GM12878 (cell line): ENCODE results near the gene C2orf92. TPM values are rescaled to one million over a fixed set of nuclear protein-coding genes. Genes with fewer than 3 reads are reported as not detected.

Experiments
- ATAC-seq: fragments of 200-7000 bp; cut with Tn5 transposase; 3 replicates; pipeline ENCODE4 v1.9.1; 2020; ENCODE audit warnings: mild to moderate bottlenecking, moderate library complexity
- BruUV-seq: library from RNA; stranded (reverse); fragments of 400-500 nt; replicated peaks from 2 replicates; lab custom pipeline; 2021; lab: Mats Ljungman, UMichigan
- CTCF ChIA-PET: fragments of 300-600 bp; sonication (Branson Sonifier 250); formaldehyde crosslinking; extraction: SDS; loops from one replicate; lab custom pipeline; 2021; ENCODE audit warnings: inconsistent platforms; lab: Yijun Ruan, JAX
- POLR2A ChIA-PET: fragments of 350-600 bp; formaldehyde crosslinking; extraction: SDS; loops from one replicate; lab custom pipeline; 2021; ENCODE audit warnings: inconsistent platforms; lab: Charles Lee
- RAD21 ChIA-PET: fragments of 300-600 bp; sonication (Branson Sonifier 250); formaldehyde crosslinking; loops from one replicate; lab custom pipeline; 2023; ENCODE audit warnings: antibody characterized with exemption; ENCODE audit not compliant: unreplicated experiment; lab: Charles Lee
- SMC1A ChIA-PET: fragments of 300-600 bp; sonication (Branson Sonifier 250); formaldehyde crosslinking; loops from one replicate; lab custom pipeline; 2023; ENCODE audit not compliant: unreplicated experiment, uncharacterized antibody; lab: Charles Lee
- DNase-seq: peaks from one replicate; pipeline ENCODE4 v3.0.0-alpha.2; 2011; ENCODE audit warnings: low read depth, low spot score
- FAIRE-seq: peaks from 3 replicates; lab custom pipeline; 2011; peaks lifted over from hg19 to GRCh38; lab: Jason Lieb, UNC
- H2AFZ ChIP-seq: 2 replicates; pipeline ENCODE4 v1.6.0; 2011; ENCODE audit warnings: low read depth, low read length, control low read depth; ENCODE audit not compliant: control insufficient read depth
- H3K27ac ChIP-seq: 2 replicates; pipeline ENCODE4 v1.5.1; 2011; ENCODE audit warnings: control low read depth; ENCODE audit not compliant: control insufficient read depth, insufficient read depth
- H3K27me3 ChIP-seq, 2 experiments: replicated peaks in 1 of 2; 2 replicates each; pipeline versions ENCODE4 v1.6.0 to v1.6.1; 2011; ENCODE audit warnings: low read length in 1 of 2; ENCODE audit not compliant: control insufficient read depth in 2 of 2, insufficient read depth in 2 of 2
- H3K36me3 ChIP-seq, 2 experiments: 2 replicates each; pipeline ENCODE4 v1.5.1; 2011; ENCODE audit warnings: low read length in 1 of 2; ENCODE audit not compliant: control insufficient read depth in 2 of 2, insufficient read depth in 2 of 2
- H3K4me1 ChIP-seq: 2 replicates; pipeline ENCODE4 v1.6.1; 2011; ENCODE audit warnings: mild to moderate bottlenecking, low read length, moderate library complexity, mixed read lengths; ENCODE audit not compliant: control insufficient read depth, insufficient read depth
- H3K4me2 ChIP-seq: 2 replicates; pipeline ENCODE4 v1.6.0; 2011; ENCODE audit warnings: control low read depth; ENCODE audit not compliant: control insufficient read depth, insufficient read depth
- H3K4me3 ChIP-seq: fragments of 200-600 bp; sonication (generic); 2 replicates; pipeline ENCODE4 v1.5.1; 2016
- H3K79me2 ChIP-seq: 2 replicates; pipeline ENCODE4 v1.6.0; 2011; ENCODE audit warnings: low read length; ENCODE audit not compliant: control insufficient read depth, insufficient read depth
- H3K9ac ChIP-seq: 2 replicates; pipeline ENCODE4 v1.8.0; 2011; ENCODE audit warnings: low read length, control low read depth, mixed read lengths; ENCODE audit not compliant: control insufficient read depth, insufficient read depth
- H3K9me3 ChIP-seq: replicated peaks from 3 replicates; pipeline ENCODE4 v1.5.1; 2011; ENCODE audit warnings: mild to moderate bottlenecking, low read length; ENCODE audit not compliant: control insufficient read depth, insufficient read depth
- H4K20me1 ChIP-seq: 2 replicates; pipeline ENCODE4 v1.6.0; 2011; ENCODE audit not compliant: control insufficient read depth, insufficient read depth
- CEBPB ChIP-seq, 2 experiments: fragments of 150-350 bp in 1 of 2; IDR thresholded peaks; 2 replicates each; pipeline ENCODE4 v1.6.1; 2012 to 2014; ENCODE audit warnings: low read depth in 2 of 2, low read length in 2 of 2, borderline replicate concordance in 1 of 2, inconsistent platforms in 1 of 2
- EED ChIP-seq: sonication (generic); IDR thresholded peaks from 2 replicates; pipeline ENCODE4 v1.6.1; 2016; ENCODE audit warnings: antibody characterized with exemption, low read depth
- EP300 ChIP-seq, 2 experiments: fragments of 150-350 bp in 1 of 2; IDR thresholded peaks; 2 replicates each; pipeline ENCODE4 v1.6.1; 2011 to 2012; ENCODE audit warnings: low read depth in 2 of 2, low read length in 2 of 2, borderline replicate concordance in 1 of 2, improper control_type of control experiment in 1 of 2, inconsistent platforms in 1 of 2; ENCODE audit not compliant: control insufficient read depth in 1 of 2
- PAX8 ChIP-seq: fragments of 450-650 bp; IDR thresholded peaks from 2 replicates; pipeline ENCODE4 v1.6.1; 2017; ENCODE audit warnings: mild to moderate bottlenecking, moderate library complexity
- RB1 ChIP-seq: fragments of 450-650 bp; formaldehyde crosslinking; IDR thresholded peaks from 2 replicates; pipeline ENCODE4 v1.6.1; 2017; ENCODE audit warnings: mild to moderate bottlenecking, borderline replicate concordance
- RELA ChIP-seq: fragments of 450-650 bp; IDR thresholded peaks from 2 replicates; pipeline ENCODE4 v1.8.0; 2014; ENCODE audit warnings: borderline replicate concordance; ENCODE audit not compliant: partially characterized antibody
- SMARCA5 ChIP-seq: fragments of 450-650 bp; IDR thresholded peaks from 2 replicates; pipeline ENCODE4 v1.6.1; 2017; ENCODE audit warnings: mild to moderate bottlenecking
- TCF12 ChIP-seq: IDR thresholded peaks from 2 replicates; pipeline ENCODE4 v1.6.1; 2011; ENCODE audit warnings: low read depth, mild to moderate bottlenecking, low read length
- ZNF207 ChIP-seq: fragments of 450-650 bp; IDR thresholded peaks from 2 replicates; pipeline ENCODE4 v1.6.1; 2014; ENCODE audit warnings: antibody characterized with exemption, mild to moderate bottlenecking, borderline replicate concordance
- ZSCAN29 ChIP-seq: fragments of 450-650 bp; IDR thresholded peaks from 2 replicates; pipeline ENCODE4 v1.6.1; 2017; ENCODE audit warnings: mild to moderate bottlenecking, moderate library complexity
- WGBS: methylation state at CpG from one replicate; pipeline ENCODE4 v1.1.6; 2016; ENCODE audit warnings: low lambda C conversion rate; ENCODE audit not compliant: insufficient replicate concordance, insufficient coverage; ENCODE audit errors: missing lambda C conversion rate; 5-methylcytosine and 5-hydroxymethylcytosine counted together
- in situ Hi-C: fragments of 300-500 bp; cut with MboI; formaldehyde crosslinking; loops from 9 replicates; pipeline ENCODE4 v1.14.3; 2018; ENCODE audit warnings: mixed read lengths
- intact Hi-C: fragments of 100-400 bp; cut with micrococcal nuclease; formaldehyde crosslinking; loops from one replicate; pipeline ENCODE4 v1.14.2; 2022; ENCODE audit not compliant: unreplicated experiment
- polyA plus RNA-seq, 11 experiments: library from polyadenylated mRNA; depleted of rRNA in 4 of 11; unstranded in 6 of 11; stranded (reverse) in 5 of 11; fragments of >200 nt; fragmentation: Nextera tagmentation in 4 of 11; fragmentation: Illumina TruSeq in 1 of 11; extraction: Ambion mirVana in 4 of 11; extraction: Trizol in 1 of 11; gene quantifications; 1 replicate in 1 of 11; 2 replicates in 10 of 11; pipeline versions ENCODE4 v1.2.1 to v1.2.3, GENCODE V29; 2011 to 2016; ENCODE audit warnings: inconsistent platforms in 2 of 11, missing spikeins in 2 of 11, low read depth in 1 of 11
- total RNA-seq, 4 experiments: library from RNA; depleted of rRNA in 3 of 4; stranded (reverse); fragments of >200 nt in 3 of 4; fragmentation: Illumina TruSeq in 1 of 4; extraction: Trizol in 1 of 4; gene quantifications; 2 replicates each; pipeline versions ENCODE4 v1.2.1 to v1.2.3, GENCODE V29; 2013 to 2021
- TF ChIP-seq, protein P1 (sequence below): fragments of 450-650 bp; IDR thresholded peaks from 2 replicates; pipeline ENCODE4 v1.6.1; 2017; ENCODE audit warnings: low read depth, mild to moderate bottlenecking, moderate library complexity
- TF ChIP-seq, protein P2 (sequence below): fragments of 450-650 bp; formaldehyde crosslinking; IDR thresholded peaks from 2 replicates; pipeline ENCODE4 v1.4.0; 2022; ENCODE audit warnings: mild to moderate bottlenecking, moderate library complexity
- TF ChIP-seq, protein P3 (sequence below): fragments of 450-650 bp; IDR thresholded peaks from 2 replicates; pipeline ENCODE4 v1.6.1; 2017; ENCODE audit warnings: mild to moderate bottlenecking, moderate library complexity

The C2orf92 gene
- total and polyA plus RNA-seq, 10 of the 15 experiments (the other 5 are each of a cell fraction or from before 2014, with no cell fraction given), result 0.40 to 10.1 (median 3.7) TPM

DNA sequence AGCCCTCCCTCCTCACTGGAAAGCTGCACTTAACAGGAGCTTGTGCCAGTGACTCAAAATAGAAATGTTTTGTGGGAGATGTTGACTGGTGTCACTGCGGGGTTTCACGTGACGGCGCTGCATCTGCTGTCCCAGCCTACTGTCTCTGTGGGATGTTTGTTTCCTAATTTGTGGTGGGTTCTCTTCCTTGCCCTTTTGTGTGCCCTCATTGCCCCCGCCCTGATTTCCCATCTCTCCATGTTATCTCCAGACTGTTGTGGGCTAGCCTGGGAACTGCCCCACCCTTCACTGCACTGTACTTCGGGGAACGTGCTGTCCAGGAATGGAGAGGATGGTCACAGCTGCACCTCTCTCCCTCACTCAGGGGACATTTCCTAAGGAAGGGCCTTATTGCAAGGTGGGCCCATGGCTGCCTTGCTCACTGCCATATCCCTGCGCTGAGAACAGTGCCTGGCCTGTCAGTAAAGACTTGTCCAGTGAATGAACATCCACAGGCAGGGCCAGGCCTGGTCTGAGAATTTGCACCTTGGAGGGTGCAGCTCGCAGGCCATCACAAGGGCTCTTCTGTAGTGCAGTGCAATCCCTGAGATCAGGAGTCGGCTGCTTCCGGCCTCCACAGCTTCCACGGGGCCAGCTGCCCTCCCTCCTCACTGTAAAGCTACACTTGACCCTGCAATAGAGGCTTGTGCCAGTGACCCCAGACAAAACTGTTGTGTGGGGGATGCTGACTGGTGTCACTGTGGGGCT is 61.9 kb downstream of the C2orf92 start:
- intact Hi-C loops, result no loop called here
- H3K9me3 ChIP-seq, result peaks cover 2% of the 10 kb centered on the region; the same call in 1 of the 3 replicates
- no peak overlapping the region for H3K27ac ChIP-seq
- ChIA-PET RAD21 (interaction anchor here (1.0 kb wide), 1 partner anchor 654 kb away, joined by 3 read pairs; no protein-coding TSS in a partner anchor), POLR2A (no interaction called here), SMC1A (no interaction called here), CTCF (no interaction called here)
- H3K4me2 ChIP-seq, result no peak overlapping the region
- H4K20me1 ChIP-seq, result no peaks in the 10 kb centered on the region
- no TSS peak for BruUV-seq
- H3K4me3 ChIP-seq, result no peak overlapping the region
- no peaks in the 10 kb centered on the region for H3K27me3 ChIP-seq
- in situ Hi-C loops, result loop anchor here (10.0 kb wide), 2 partner anchors 653 to 1667 kb away; no protein-coding TSS in a partner anchor
- no peak overlapping the region for H2AFZ ChIP-seq
- H3K9ac ChIP-seq, result no peak overlapping the region
- no peaks in the 10 kb centered on the region for H3K79me2 ChIP-seq
- ATAC-seq, result no peak
- no peak for DNase-seq
- H3K4me1 ChIP-seq, result no peaks in the 10 kb centered on the region
- WGBS, result 49% methylated on average over 12 of the region's 12 CpGs
- H3K36me3 ChIP-seq, result no peaks in the 10 kb centered on the region
- no peak for FAIRE-seq
- TF ChIP-seq RELA (no peak), ZSCAN29 (no peak), TCF12 (no peak), EP300 (IDR thresholded peaks at IDR 0.05; ENCODE audit: borderline replicate concordance in 1 of 2, control insufficient read depth in 1 of 2, low read depth in 2 of 2, low read length in 2 of 2) (no peak), RB1 (no peak), ZNF207 (no peak), EED (no peak), CEBPB (IDR thresholded peaks at IDR 0.05; ENCODE audit: borderline replicate concordance in 1 of 2, low read depth in 2 of 2, low read length in 2 of 2) (no peak), SMARCA5 (no peak), PAX8 (no peak)
- TF ChIP-seq, protein P1, sequence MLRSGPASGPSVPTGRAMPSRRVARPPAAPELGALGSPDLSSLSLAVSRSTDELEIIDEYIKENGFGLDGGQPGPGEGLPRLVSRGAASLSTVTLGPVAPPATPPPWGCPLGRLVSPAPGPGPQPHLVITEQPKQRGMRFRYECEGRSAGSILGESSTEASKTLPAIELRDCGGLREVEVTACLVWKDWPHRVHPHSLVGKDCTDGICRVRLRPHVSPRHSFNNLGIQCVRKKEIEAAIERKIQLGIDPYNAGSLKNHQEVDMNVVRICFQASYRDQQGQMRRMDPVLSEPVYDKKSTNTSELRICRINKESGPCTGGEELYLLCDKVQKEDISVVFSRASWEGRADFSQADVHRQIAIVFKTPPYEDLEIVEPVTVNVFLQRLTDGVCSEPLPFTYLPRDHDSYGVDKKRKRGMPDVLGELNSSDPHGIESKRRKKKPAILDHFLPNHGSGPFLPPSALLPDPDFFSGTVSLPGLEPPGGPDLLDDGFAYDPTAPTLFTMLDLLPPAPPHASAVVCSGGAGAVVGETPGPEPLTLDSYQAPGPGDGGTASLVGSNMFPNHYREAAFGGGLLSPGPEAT, result no peak
- TF ChIP-seq, protein P2, sequence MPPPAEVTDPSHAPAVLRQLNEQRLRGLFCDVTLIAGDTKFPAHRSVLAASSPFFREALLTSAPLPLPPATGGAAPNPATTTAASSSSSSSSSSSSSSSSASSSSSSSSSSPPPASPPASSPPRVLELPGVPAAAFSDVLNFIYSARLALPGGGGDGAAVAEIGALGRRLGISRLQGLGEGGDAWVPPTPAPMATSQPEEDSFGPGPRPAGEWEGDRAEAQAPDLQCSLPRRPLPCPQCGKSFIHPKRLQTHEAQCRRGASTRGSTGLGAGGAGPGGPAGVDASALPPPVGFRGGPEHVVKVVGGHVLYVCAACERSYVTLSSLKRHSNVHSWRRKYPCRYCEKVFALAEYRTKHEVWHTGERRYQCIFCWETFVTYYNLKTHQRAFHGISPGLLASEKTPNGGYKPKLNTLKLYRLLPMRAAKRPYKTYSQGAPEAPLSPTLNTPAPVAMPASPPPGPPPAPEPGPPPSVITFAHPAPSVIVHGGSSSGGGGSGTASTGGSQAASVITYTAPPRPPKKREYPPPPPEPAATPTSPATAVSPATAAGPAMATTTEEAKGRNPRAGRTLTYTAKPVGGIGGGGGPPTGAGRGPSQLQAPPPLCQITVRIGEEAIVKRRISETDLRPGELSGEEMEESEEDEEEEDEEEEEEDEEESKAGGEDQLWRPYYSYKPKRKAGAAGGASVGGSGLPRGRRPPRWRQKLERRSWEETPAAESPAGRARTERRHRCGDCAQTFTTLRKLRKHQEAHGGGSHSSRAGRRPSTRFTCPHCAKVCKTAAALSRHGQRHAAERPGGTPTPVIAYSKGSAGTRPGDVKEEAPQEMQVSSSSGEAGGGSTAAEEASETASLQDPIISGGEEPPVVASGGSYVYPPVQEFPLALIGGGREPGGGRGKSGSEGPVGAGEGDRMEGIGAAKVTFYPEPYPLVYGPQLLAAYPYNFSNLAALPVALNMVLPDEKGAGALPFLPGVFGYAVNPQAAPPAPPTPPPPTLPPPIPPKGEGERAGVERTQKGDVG (CRISPR knock-in tag), result no peak
- TF ChIP-seq, protein P3, sequence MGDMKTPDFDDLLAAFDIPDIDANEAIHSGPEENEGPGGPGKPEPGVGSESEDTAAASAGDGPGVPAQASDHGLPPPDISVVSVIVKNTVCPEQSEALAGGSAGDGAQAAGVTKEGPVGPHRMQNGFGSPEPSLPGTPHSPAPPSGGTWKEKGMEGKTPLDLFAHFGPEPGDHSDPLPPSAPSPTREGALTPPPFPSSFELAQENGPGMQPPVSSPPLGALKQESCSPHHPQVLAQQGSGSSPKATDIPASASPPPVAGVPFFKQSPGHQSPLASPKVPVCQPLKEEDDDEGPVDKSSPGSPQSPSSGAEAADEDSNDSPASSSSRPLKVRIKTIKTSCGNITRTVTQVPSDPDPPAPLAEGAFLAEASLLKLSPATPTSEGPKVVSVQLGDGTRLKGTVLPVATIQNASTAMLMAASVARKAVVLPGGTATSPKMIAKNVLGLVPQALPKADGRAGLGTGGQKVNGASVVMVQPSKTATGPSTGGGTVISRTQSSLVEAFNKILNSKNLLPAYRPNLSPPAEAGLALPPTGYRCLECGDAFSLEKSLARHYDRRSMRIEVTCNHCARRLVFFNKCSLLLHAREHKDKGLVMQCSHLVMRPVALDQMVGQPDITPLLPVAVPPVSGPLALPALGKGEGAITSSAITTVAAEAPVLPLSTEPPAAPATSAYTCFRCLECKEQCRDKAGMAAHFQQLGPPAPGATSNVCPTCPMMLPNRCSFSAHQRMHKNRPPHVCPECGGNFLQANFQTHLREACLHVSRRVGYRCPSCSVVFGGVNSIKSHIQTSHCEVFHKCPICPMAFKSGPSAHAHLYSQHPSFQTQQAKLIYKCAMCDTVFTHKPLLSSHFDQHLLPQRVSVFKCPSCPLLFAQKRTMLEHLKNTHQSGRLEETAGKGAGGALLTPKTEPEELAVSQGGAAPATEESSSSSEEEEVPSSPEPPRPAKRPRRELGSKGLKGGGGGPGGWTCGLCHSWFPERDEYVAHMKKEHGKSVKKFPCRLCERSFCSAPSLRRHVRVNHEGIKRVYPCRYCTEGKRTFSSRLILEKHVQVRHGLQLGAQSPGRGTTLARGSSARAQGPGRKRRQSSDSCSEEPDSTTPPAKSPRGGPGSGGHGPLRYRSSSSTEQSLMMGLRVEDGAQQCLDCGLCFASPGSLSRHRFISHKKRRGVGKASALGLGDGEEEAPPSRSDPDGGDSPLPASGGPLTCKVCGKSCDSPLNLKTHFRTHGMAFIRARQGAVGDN, result no peak
